H1 (cell line): Measurements from ENCODE around the gene NOM1. TPM values are rescaled to one million over a fixed set of nuclear protein-coding genes. Genes with fewer than 3 reads are reported as not detected.

ENCODE experiments used
- EZH2 ChIP-seq: fragments of 200-600 bp; sonication (generic); IDR thresholded peaks from 2 replicates; pipeline ENCODE4 v1.7.1; 2012; ENCODE audit warnings: low read depth, mild to moderate bottlenecking, moderate library complexity, low read length, inconsistent platforms; ENCODE audit not compliant: severe bottlenecking
- RXRA ChIP-seq: IDR thresholded peaks from 2 replicates; pipeline ENCODE4 v1.6.1; 2011; ENCODE audit warnings: low read depth, mild to moderate bottlenecking, low read length, moderate library complexity; ENCODE audit not compliant: insufficient read depth
- SP1 ChIP-seq: IDR thresholded peaks from 2 replicates; pipeline ENCODE4 v1.6.1; 2011; ENCODE audit warnings: low read depth, low read length
- TCF12 ChIP-seq: IDR thresholded peaks from 2 replicates; pipeline ENCODE4 v1.6.1; 2011; ENCODE audit warnings: low read depth, mild to moderate bottlenecking, low read length
- YY1 ChIP-seq: IDR thresholded peaks from 2 replicates; pipeline ENCODE4 v1.6.1; 2011; ENCODE audit warnings: low read depth, mild to moderate bottlenecking, low read length
- polyA plus RNA-seq, 7 experiments: library from polyadenylated mRNA; depleted of rRNA in 3 of 7; stranded (reverse) in 5 of 7; unstranded in 2 of 7; fragments of >200 nt in 5 of 7; fragments of 200-250 nt in 2 of 7; gene quantifications; 1 replicate in 5 of 7; 2 replicates in 1 of 7; 4 replicates in 1 of 7; pipeline versions ENCODE4 v1.2.1 to v1.2.3, GENCODE V29; 2011 to 2013; ENCODE audit warnings: missing spikeins in 2 of 7, mixed read lengths in 2 of 7
- total RNA-seq: library from RNA; stranded (reverse); fragmentation: NEBNext Ultra II Directional; extraction: Animal tissue kit (Norgen Biotek cat#: 25700); gene quantifications from 2 replicates; pipeline ENCODE4 v1.2.1, GENCODE V29; 2021

The NOM1 gene
- total and polyA plus RNA-seq, 2 of the 8 experiments (the other 6 are each of a cell fraction or from before 2014, with no cell fraction given), result 10.6 to 29.1 TPM

- TF ChIP-seq EZH2 (peak; percentile 98), TCF12 (0 out of 2 replicates have a peak, but pooled peaks have one; percentile 40), RXRA (no peak), SP1 (peak; percentile 38; the same call in 1 of the 2 replicates), YY1 (peak; percentile 71; the same call in 1 of the 2 replicates)
Observed at GRCh38 chr7:157011333-157012112, 62.0 kb downstream of the NOM1 start (continued).
